Nephron progenitor cell (in vitro differentiated cells): ENCODE data around the gene TLCD3B.

Source experiments
- DNase-seq: peaks from one replicate; pipeline ENCODE4 v3.0.0; 2021
- H3K27ac Mint-ChIP-seq: 2 replicates; pipeline ENCODE4 v1.8.0; 2021; ENCODE audit warnings: mild to moderate bottlenecking, moderate library complexity, mixed read lengths
- H3K27me3 Mint-ChIP-seq: 2 replicates; pipeline ENCODE4 v1.8.0; 2021; ENCODE audit warnings: mild to moderate bottlenecking, low read depth, mixed read lengths; ENCODE audit not compliant: poor library complexity
- H3K36me3 Mint-ChIP-seq: 2 replicates; pipeline ENCODE4 v1.8.0; 2021; ENCODE audit warnings: low read depth, mixed read lengths
- H3K4me1 Mint-ChIP-seq: 2 replicates; pipeline ENCODE4 v1.8.0; 2021; ENCODE audit warnings: mixed read lengths
- H3K4me3 Mint-ChIP-seq: 2 replicates; pipeline ENCODE4 v1.8.0; 2021; ENCODE audit warnings: mild to moderate bottlenecking, moderate library complexity, mixed read lengths
- H3K9me3 Mint-ChIP-seq: 2 replicates; pipeline ENCODE4 v1.8.0; 2021; ENCODE audit warnings: mild to moderate bottlenecking, moderate library complexity, mixed read lengths
- TF ChIP-seq, protein P1 (sequence below): fragments of 200-600 bp; sonication (generic); IDR thresholded peaks from 2 replicates; pipeline ENCODE4 v1.5.0; 2021; ENCODE audit warnings: antibody characterized with exemption

TLCD3B gene

DNA sequence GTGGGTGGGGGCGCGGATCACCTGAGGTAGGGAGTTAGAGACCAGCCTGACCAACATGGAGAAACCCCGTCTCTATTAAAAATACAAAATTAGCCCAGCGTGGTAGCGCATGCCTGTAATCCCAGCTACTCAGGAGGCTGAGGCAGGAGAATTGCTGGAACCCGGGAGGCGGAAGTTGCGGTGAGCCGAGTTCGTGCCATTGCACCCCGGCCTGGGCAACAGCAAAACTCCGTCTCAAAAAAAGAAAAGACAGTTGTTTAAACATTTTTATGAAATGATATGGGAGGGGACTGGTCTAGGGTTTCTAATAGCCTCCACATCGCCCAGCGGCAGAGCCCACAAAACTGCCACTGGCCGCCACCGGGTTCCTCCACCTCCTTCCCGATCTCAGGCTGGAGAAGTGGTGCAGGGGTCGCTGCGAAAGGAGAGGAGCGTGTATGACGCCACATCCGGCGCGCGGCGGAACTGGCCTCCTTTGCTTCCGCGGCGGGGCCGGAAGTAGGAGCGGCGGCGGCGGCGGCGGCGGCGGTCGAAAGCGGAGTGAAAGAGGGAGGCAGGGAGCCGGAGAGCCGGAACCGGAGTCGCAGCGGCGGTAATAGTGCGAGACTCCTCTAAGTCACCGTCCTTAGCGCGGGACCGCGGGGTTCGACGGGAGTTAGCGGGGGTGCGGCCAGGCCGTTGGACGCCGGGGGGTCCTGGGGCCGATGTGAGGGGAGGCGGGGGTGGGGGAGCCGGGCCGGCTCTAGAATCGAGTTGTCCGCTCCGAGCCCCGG, 44.6 kb upstream of the TLCD3B start, which contains the start of gene PPP4C:
Gene PPP4C, plus strand, starts transcription at position 492 of the 773 bp plus-strand sequence. CDS start 384 bp downstream, outside the sequence.
- peak within 1 kb of the TSS; percentile 96 for H3K27ac Mint-ChIP-seq
- peak within 1 kb of the TSS; percentile 93 for H3K4me3 Mint-ChIP-seq
- peak; percentile 94 for DNase-seq

DNA sequence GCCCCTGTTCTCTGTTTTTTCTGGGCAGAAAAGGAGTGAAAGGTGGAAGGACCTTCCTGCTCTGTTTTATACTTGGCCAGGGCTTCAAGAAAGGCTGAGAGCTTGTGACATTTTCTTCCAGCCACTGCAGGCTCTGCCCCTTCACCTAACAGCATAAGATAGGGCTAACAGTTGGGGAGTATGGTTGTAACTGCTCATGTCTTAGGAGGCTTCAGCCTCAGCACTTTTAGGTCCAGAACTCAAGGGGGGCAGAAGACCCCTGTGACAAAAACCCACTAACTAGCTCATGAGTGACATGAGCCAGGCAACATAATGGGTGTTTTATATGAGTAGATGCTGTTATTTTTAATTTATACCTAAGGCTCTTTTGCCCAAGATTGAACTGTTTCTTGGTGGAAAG, 39.4 kb upstream of the TLCD3B start:
- Mint-ChIP-seq H3K27me3 (no peaks in the 10 kb centered on the region), H3K9me3 (no peaks in the 10 kb centered on the region), H3K36me3 (peaks cover 66% of the 10 kb centered on the region), H3K27ac (peak overlapping the region; percentile 93), H3K4me1 (peaks cover 39% of the 10 kb centered on the region), H3K4me3 (peak overlapping the region; percentile 10)
- TF ChIP-seq, protein P1, sequence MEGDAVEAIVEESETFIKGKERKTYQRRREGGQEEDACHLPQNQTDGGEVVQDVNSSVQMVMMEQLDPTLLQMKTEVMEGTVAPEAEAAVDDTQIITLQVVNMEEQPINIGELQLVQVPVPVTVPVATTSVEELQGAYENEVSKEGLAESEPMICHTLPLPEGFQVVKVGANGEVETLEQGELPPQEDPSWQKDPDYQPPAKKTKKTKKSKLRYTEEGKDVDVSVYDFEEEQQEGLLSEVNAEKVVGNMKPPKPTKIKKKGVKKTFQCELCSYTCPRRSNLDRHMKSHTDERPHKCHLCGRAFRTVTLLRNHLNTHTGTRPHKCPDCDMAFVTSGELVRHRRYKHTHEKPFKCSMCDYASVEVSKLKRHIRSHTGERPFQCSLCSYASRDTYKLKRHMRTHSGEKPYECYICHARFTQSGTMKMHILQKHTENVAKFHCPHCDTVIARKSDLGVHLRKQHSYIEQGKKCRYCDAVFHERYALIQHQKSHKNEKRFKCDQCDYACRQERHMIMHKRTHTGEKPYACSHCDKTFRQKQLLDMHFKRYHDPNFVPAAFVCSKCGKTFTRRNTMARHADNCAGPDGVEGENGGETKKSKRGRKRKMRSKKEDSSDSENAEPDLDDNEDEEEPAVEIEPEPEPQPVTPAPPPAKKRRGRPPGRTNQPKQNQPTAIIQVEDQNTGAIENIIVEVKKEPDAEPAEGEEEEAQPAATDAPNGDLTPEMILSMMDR, result no peak
- DNase-seq, result no peak

More for the DNA sequence above, 44.6 kb upstream of the TLCD3B start, which contains the start of gene PPP4C:
- H3K4me1 Mint-ChIP-seq, result peaks cover 25% of the 10 kb centered on the region
- TF ChIP-seq, protein P1, result no peak
- H3K9me3 Mint-ChIP-seq, result no peaks in the 10 kb centered on the region
- H3K27me3 Mint-ChIP-seq, result no peaks in the 10 kb centered on the region
- peaks cover 57% of the 10 kb centered on the region for H3K36me3 Mint-ChIP-seq

DNA sequence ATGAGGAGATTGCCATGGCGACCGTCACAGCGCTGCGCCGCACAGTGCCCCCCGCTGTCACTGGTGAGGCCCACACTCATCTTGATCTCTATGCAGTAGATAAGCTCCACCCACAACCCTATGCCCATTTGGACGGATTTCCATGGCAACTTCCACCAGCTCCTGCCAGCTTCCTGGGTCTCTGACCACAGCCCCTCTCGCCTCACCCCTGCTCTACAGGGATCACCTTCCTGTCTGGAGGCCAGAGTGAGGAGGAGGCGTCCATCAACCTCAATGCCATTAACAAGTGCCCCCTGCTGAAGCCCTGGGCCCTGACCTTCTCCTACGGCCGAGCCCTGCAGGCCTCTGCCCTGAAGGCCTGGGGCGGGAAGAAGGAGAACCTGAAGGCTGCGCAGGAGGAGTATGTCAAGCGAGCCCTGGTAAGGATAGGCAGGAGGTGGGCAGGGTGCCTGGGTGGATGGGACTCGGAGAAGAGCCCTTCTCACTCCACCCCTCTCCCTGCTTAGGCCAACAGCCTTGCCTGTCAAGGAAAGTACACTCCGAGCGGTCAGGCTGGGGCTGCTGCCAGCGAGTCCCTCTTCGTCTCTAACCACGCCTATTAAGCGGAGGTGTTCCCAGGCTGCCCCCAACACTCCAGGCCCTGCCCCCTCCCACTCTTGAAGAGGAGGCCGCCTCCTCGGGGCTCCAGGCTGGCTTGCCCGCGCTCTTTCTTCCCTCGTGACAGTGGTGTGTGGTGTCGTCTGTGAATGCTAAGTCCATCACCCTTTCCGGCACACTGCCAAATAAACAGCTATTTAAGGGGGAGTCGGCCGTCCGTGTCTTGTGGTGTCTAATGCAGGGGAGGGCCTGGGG, 38.8 kb upstream of the TLCD3B start:
- H3K27ac Mint-ChIP-seq, result peak overlapping the region; percentile 93
- H3K36me3 Mint-ChIP-seq, result peaks cover 66% of the 10 kb centered on the region
- H3K4me1 Mint-ChIP-seq, result peaks cover 39% of the 10 kb centered on the region
- H3K9me3 Mint-ChIP-seq, result no peaks in the 10 kb centered on the region
- no peak for DNase-seq
- H3K4me3 Mint-ChIP-seq, result peak overlapping the region; percentile 68
- TF ChIP-seq, protein P1, result no peak
- H3K27me3 Mint-ChIP-seq, result no peaks in the 10 kb centered on the region

DNA sequence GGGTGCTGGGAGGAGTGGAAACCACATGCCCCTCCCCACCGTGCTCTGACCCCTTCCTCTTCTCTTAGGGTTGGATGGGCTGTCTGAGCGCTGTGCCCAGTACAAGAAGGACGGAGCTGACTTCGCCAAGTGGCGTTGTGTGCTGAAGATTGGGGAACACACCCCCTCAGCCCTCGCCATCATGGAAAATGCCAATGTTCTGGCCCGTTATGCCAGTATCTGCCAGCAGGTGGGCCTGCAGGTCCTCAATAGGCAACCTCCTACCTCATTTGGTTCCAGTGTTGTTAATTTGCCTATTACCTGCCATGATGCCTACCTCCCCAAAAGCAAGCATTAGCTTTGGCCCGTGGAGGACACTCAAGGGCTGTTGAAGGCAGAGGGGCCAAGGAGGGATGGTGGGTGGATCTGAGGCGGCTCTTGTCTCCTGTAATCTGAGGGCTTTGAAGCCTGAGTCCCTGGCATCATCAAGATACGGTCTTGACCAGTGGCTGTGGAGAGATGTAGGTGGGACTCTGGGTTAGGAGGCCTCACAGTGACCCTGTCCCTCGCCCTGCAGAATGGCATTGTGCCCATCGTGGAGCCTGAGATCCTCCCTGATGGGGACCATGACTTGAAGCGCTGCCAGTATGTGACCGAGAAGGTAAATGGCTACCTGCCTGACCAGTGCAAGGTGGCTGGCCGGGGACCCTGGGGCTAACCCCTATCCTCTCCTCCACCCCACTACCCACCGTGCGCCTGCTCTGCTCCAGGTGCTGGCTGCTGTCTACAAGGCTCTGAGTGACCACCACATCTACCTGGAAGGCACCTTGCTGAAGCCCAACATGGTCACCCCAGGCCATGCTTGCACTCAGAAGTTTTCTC, 37.9 kb upstream of the TLCD3B start:
- peak overlapping the region; percentile 73 for H3K4me3 Mint-ChIP-seq
- no peak for DNase-seq
- peaks cover 43% of the 10 kb centered on the region for H3K4me1 Mint-ChIP-seq
- H3K9me3 Mint-ChIP-seq, result no peaks in the 10 kb centered on the region
- TF ChIP-seq, protein P1, result peak; percentile 54
- no peaks in the 10 kb centered on the region for H3K27me3 Mint-ChIP-seq
- peak overlapping the region; percentile 93 for H3K27ac Mint-ChIP-seq
- peaks cover 66% of the 10 kb centered on the region for H3K36me3 Mint-ChIP-seq

DNA sequence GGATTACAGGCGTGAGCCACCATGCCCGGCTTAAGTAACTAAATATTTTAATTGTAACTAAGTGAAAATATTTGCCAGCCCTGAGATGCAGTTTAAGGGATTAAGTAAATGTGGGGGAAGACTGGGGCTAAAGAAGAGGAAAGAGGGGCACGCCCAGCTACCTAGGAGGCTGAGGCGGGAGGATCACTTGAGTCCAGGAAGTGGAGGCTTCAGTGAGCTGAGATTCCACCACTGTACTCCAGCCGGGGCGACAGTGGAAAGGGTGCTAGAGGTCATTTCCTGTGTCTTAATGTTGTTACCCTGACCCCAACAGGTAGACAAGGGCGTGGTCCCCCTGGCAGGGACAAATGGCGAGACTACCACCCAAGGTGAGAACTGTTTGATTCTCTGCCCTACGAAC, 37.3 kb upstream of the TLCD3B start:
- Mint-ChIP-seq H3K27me3 (no peaks in the 10 kb centered on the region), H3K9me3 (no peaks in the 10 kb centered on the region), H3K27ac (peak overlapping the region; percentile 78), H3K4me3 (peak overlapping the region; percentile 73), H3K36me3 (peaks cover 61% of the 10 kb centered on the region), H3K4me1 (peaks cover 50% of the 10 kb centered on the region)
- TF ChIP-seq, protein P1, result no peak
- no peak for DNase-seq
